HTR-8/SVneo (cell line): Measurements from ENCODE around the gene SLC22A23.

Experiments used
- DNase-seq: peaks from one replicate; pipeline ENCODE4 v3.0.0; 2011; ENCODE audit warnings: low spot score, mixed read lengths; ENCODE audit not compliant: insufficient read length
- FAIRE-seq: peaks from 2 replicates; lab custom pipeline; 2011; peaks lifted over from hg19 to GRCh38; lab: Jason Lieb, UNC

The SLC22A23 gene

DNA sequence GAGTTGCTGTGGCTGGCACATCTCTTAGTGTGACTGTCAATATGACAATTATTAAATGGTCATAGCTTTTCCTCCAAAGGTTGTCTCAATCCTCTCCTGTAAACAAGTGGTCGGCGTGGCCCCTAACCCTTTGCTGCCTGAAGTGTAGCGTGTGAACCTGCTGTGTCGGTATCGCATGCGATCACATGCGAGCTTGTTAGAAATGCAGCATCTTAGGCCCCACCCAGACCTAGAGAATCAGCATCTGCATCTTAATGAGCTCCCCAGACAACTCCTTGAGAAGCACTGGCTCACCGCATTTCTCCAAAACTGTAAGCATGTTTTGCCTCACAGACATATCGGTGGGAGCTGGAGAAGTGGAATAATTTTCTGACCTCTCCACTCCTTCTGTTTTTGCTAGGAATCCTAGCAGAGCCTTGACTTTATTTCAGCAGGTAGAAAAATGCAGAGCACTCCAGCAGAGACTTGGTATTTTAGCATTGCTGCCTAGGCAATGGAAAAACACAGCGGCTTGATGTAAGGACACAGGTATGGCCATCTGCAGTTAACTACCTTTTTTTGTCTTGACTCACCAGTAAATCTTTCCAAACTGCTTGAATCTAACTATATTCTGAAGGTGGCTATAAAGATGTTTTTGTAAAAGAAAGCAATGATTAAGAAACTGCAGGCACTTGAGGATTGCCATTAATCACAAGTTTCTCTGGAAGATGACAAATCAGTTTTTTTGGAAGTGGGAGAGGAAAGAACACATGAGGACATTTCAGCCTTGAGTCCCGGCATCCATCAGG is 130.5 kb downstream of the SLC22A23 start:
- FAIRE-seq = no peak
- DNase-seq = no peak

DNA sequence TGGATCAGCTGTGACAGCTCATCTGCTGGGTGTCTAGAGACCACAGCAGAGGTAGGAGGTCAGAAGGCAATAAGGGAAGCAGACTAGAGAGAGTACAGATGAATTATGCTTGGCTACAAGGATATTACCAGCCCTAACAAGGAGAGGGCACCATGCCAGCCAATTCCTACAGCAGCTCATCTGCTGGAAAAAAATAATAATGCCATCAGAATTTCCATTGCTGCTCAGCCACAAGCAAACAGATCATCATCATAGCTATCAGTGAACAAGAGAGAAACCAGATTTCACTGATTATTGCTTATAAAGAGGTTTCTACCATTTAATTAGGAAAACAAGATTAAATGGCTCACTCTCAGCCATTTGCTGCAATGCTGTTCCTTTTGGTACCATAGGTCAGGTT is 131.6 kb downstream of the SLC22A23 start:
- DNase-seq (no peak), FAIRE-seq (no peak)

DNA sequence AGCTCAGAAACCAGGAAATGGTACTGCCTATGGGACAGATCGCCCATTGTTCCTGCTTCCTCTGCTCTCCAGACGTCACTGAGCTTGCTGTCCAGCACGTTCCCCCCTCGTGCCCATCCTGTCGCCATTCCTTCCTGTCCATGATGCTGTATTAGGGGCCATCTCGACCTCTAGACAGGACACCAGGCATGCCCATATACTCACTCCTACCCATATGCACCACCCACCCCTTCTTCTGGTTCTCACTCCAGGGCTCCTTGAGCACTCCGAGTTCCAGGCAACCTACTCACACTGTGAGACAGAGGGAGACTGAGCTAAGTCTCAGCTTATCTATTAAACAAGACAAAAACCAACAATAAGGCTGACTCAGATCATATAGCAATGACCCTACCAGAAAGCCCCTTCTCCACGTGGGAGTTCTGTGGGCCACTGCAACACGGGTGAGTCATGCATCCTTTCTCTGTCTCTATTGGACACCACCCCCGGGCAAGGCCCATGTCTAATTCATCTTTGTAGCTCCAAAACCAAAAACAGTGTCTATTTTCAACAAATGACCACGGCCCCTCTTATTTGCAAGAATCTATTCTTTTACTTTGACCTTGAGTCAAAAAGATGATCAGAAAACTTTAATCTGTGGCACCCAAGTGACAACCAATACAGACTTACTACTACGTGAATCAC is 132.4 kb downstream of the SLC22A23 start:
- FAIRE-seq = peak; percentile 74
- peak; percentile 80 for DNase-seq

DNA sequence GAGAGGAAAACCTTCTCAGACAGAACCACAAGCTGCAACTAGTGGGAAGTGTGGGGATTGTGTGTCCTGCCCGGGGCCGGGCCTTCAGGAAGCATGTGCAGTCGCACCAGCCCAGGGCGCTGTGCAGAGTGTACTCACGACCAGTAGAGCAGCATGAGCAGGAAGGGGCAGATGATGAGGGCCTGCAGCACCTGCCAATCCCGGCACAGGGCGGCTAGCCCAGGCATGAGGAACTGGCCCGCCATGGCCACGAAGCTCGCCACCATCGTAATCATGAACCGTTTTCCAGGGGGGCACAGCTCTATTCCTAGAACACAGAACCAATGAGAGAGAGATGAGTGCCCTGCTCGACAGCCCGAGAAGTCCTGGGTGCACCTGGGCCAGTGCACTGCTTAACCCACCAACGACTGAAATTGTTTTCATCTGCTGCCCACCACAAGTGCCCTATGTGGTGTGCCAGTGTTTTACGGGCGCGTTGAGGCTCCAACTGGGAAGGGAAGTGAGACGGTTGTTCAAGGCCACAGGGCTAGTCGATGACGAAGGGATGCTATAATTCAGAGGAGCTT is 133.1 kb downstream of the SLC22A23 start:
- DNase-seq (no peak), FAIRE-seq (no peak)

DNA sequence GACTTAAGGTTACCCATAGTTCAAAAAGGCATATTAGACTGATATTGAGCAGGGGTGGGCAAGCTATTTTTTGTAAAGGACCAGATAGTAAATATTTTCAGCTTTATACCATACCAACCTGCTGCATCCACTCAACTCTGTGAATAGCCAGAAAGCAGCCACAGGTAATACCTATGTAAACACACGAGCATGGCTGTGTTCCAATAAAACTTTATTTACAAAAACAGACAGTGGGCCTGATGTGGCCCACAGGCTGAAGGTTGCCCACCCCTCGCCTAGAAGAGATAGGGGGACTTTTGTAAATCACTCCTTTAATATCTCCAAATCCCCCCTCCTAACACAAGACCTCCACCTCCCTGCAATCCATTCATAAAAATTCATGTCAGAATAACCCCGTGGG is 133.7 kb downstream of the SLC22A23 start:
- no peak for FAIRE-seq
- no peak for DNase-seq

DNA sequence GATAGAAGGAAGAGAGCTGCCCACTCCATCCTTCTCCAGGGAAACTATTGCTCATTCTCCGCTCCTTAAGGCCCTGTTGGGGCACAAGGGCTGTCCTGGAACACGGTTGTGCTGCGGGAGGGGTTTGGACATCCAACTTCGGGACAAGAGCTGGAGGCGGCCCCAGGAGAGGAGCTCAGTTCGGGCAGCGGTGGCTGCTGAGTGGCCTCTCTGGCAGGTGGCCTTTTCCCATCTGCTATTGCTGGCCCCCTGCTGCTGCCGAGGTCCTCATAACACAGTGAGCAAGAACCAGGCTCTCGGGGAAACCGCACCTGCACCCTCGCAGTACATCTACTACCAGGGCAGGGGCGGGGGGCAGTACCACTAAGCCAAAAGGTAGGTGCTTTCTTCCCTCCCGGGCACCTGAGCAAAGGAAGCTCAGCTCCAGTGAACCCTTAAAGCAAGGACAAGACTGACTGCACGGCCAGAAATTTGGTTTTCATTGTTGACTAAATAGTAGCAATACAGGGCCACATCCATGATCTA is 134.4 kb downstream of the SLC22A23 start:
- FAIRE-seq = no peak
- no peak for DNase-seq

DNA sequence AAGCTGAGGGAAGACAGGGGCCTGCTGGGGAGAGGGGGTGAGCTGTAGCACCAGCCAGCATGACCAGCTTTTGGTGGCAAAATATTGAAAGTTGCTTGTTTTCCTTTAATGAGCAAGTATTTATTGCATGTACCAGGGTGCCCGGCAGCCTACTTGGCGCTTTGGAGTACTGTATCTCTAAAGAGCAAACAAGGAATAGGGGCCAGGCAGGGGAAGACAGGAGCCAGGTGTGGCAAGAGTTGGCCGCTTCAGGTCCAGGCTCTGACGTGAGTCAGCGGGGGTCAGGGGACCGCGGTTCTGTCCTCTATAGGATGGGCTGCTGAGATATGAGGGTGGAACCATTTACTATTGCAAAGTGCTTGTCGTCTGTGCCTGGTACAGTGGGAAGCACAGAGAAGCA is 135.0 kb downstream of the SLC22A23 start:
- no peak for DNase-seq
- no peak for FAIRE-seq

DNA sequence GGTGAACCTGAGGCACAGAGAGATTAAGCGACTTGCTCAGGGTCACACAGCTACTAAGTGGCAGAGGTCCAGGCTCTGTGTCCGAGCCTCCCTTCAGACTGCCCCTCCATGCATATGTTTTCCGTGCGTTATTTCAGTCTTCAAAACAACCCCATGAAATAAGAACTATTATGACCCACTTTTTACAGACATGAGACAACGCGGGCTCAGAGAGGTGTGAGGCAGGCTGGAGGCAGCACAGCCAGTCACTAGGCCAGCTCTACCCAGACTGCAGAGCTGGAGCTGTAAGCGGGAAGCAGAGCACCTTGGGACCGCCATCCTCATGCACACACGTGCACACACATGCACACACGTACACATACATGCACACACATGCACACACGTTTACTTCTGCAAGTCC is 135.8 kb downstream of the SLC22A23 start:
- FAIRE-seq (no peak), DNase-seq (no peak)

DNA sequence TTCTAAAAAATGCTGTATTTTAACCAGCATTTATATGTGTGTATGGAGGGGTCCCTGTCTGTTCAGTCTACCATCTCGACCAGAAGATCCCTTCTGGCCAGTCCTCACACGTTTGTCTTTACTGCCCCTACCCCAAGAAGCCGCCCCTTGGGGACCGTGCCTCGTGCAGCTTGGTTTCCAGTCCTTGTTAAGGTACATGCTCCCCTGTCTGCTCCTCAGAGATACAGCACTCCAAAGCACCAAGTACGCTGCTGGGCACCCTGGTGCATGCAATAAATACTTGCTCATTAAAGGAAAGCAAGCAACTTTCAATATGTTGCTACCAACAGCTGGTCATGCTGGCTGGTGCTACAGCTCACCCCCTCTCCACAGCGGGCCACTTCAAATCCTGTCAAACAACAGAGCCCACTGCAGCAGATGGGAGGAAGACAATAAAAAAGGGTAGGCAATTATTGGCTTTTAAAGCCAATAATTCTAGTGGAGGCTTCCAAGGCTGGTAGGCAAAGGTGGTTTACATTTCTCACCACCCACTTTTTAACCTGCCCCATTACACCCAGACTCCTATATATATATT is 136.5 kb downstream of the SLC22A23 start:
- FAIRE-seq (no peak), DNase-seq (no peak)

DNA sequence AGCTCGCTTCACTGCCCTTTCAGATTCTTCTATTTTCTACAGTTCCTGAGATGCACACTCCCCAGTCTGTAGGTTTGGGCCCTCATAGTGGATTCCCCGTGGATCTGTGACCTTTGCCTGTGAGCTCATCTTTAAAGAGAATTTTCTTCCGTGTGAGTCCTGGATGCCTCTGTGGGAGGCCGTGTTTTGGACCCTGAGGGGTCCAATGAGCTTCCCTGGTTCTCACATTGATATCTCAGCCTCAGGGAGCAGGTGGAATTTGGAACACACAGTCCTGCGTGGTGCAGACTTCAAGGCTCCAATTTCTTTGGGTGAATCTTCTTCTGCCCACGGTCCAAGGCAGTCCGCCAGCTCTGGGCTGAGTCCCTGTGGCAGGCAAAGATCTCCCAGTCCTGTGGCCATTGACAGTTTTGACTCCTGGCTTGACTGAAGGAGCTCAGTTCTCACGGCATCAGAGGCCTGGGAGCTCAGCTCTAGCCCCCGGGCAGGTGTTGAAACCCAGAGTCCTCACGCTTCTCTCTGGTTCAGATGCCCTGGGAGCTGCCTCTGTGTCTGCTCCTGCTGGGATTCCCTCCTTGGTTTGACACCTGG is 137.1 kb downstream of the SLC22A23 start:
- no peak for DNase-seq
- FAIRE-seq = no peak

DNA sequence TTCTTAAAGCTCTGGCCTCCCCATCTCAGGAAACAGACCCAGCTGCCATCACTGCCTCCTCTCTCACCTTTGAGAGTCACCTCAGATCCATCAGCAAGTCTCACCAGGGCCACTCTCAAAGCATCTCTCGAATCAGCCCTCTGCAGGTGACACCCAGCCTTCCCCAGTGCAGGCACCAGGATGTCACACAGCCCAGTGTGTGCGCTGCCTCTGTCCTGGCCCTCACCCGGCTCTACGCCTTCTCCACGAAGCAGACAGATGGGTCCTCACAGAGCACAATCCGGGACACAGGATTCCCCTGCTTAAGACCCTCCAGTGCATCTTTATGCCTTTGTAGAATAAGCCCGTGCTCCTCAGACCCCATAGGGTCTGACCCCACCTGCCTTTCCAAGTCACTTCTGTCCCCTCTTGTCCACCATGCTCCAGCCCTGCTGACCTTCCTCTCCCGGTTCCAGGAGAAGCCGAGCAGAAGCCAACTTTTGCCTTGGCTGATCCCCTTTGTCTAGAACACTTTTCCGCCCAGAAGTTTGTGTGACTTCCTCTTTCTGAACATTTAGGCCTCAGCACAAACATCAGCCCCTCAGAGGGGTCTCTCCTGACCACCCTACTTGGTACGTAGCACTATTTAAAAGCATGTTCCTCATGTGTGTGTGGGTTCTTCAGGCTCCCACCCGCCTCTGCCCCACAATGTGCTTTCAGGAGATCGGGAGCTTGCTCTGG is 137.9 kb downstream of the SLC22A23 start:
- DNase-seq (no peak), FAIRE-seq (no peak)

DNA sequence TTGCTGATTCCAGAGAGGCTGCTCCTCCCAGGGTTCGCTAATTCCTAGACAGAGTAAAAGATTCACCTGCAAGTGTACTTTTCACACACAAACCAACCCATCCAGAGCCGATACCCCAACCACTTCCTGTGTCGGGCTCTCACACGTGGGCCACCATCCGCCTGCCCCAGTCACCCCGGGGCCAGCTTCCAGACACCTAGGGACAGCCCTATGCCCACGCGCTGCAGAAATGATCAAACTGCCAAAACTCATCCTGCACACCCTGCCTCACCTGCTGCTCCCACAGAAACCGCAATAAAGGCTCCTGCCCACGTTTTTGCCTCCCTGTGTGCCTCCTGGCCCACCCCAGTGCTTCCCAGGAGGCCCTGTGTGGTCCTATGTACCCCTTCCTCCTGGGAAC is 138.6 kb downstream of the SLC22A23 start:
- DNase-seq = no peak

DNA sequence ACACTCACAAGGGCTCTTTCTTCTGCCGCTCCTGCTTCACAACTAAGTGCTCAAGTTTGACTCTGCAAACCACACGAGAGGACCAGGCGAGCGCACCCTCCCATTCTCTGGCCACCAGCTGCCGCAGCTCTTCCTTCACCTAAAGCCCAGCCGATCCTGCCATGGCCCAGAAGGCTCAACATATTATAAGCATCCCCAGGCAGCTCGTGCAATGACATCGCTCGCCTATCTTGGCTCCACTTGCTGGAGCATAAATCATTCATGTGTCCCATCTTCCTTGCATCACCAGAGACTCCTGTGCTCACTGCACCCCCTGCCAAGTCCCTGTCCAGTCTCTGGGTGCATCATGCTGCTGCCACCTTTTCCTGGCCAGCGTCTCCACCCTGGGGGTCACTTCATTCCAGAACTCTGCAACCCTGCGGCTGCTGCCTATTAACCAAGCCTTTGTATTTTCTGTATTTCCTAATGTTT is 139.1 kb downstream of the SLC22A23 start:
- DNase-seq (no peak), FAIRE-seq (no peak)

More for the DNA sequence above, 138.6 kb downstream of the SLC22A23 start:
- no peak for FAIRE-seq

DNA sequence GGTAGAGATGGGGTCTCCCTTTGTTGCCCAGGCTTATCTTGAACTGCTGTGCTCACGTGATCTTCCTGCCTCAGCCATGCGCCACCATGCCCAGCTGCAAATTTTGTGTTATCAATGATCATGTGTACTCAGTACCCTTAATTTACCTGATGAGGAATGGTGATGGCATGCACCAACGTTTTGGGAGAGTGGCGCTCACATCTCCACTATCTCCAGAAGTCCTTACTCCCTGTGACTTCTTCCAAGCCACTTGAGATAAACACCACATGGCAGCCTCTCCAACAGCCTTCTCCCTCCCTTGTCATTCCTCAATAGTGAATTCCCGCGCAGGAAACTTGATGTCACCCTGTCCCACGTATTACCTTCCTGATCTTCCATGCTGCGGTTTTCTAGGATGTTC is 140.0 kb downstream of the SLC22A23 start:
- FAIRE-seq = no peak
- no peak for DNase-seq

DNA sequence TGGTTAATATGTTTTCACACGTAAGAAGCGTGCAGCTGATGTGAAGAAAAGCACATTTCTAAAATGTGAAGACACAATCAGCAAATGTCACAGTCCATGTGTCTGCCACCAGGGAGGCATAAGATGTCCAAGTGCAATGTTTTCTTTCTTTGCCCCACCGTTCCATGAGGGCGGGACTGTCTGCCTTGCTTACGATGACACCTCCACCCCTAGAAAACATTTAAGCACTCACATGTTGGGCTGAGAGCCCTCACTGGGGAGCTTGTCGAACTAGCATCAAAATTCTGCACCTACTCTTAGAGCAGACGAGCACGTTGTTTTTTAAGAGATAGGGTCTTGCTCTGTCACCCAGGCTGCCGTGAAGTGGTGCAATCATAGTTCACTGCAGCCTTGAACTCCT is 140.5 kb downstream of the SLC22A23 start:
- DNase-seq = no peak
- no peak for FAIRE-seq

DNA sequence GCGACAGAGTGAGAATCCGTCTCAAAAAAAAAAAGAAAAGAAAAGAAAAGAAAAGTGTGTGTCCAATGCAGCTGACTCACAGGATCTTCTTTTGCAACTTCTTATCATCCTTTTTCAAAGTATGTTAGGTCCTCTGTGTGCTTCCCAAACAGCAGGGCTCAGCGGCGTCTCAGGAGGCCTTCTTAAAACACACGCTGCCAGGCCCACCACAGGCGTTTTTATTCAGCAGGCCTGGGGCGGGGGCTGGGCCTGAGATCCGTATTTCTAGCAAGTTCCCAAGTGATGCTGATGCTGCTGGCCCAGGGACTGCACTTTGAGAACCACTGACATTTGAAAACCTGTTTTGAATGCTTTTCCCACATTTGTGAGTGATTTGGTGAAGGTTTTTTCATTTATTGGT is 141.0 kb downstream of the SLC22A23 start:
- no peak for FAIRE-seq
- DNase-seq = no peak

DNA sequence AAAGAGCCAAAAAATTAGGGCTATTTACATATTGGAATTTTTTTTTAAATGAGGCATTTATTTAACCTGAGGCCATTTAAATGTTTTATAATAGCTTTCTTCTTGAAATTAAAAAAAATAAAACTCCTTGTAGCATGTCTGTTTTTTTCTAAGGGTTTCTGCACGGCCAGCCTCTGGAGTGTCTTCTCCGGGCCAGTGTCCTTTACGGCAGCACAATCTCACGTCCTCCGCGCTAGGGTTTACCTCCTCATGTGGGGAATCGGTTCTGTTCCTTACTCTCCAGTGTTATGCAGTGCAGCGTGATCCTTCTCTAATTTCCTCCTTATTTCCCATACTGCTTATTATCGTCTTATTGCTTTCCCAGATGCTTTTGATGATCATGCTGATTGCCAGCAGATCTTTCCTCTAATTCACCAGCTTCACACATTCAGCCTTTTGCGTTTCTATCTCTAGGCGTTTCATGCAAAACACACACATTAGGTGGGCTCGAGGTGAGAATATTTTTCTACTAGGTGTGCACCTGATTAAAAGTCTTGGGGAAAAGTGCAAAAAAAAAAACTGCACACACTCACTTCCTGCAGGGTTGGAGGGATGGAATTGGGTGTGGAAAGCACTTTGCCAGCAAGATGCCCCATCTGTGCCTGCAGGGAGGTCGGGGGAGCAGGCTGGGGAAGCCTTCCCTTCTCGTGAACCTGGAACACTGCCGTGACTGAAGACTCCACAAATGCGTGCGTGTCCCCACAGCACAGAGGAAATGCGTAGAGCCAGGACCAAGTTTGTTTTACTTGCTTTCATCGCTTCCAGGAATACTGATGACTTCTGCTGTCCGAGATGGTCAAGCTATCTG is 142.0 kb downstream of the SLC22A23 start:
- FAIRE-seq = no peak
- DNase-seq = no peak

DNA sequence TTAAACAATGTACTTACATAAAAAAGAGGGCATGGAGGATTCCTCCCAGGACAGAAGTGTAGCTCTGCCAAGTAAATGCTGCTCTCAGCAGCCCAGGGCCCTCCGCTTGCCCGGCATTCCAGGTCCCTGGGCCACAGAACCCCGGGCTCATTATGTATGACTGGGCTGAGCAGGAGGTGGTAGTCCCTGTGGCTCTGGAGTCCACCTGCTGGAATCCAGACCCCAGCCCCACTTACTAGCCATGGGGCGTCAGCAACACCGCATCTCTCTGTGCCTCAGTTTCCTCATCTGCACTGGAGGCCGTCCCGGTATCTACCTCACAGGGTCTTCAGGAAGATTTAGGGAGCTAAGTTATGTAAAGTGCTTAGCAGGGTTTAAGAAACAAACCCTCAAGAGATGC is 142.7 kb downstream of the SLC22A23 start:
- no peak for FAIRE-seq
- DNase-seq = no peak
